Ishikawa (cell line): Measurements from ENCODE around the gene MELTF.

Experiments used
- CEBPB ChIP-seq: IDR thresholded peaks from 2 replicates; pipeline ENCODE4 v1.6.1; 2012
- CREB1 ChIP-seq: IDR thresholded peaks from 2 replicates; pipeline ENCODE4 v1.6.1; 2012; ENCODE audit warnings: low read depth
- EGR1 ChIP-seq: IDR thresholded peaks from 2 replicates; pipeline ENCODE4 v1.6.1; 2012
- EP300 ChIP-seq: IDR thresholded peaks from 2 replicates; pipeline ENCODE4 v1.6.1; 2012; ENCODE audit warnings: borderline replicate concordance
- FOXM1 ChIP-seq: IDR thresholded peaks from 2 replicates; pipeline ENCODE4 v1.6.1; 2012; ENCODE audit warnings: low read depth, borderline replicate concordance
- MAX ChIP-seq: IDR thresholded peaks from 2 replicates; pipeline ENCODE4 v1.6.1; 2012
- NFIC ChIP-seq: IDR thresholded peaks from 2 replicates; pipeline ENCODE4 v1.6.1; 2012
- TAF1 ChIP-seq: IDR thresholded peaks from 2 replicates; pipeline ENCODE4 v1.6.1; 2012; ENCODE audit warnings: low read depth, mild to moderate bottlenecking
- TEAD4 ChIP-seq: IDR thresholded peaks from 2 replicates; pipeline ENCODE4 v1.6.1; 2012
- YY1 ChIP-seq: IDR thresholded peaks from 2 replicates; pipeline ENCODE4 v1.6.1; 2012; ENCODE audit warnings: low read depth
- ZBTB7A ChIP-seq: IDR thresholded peaks from 2 replicates; pipeline ENCODE4 v1.6.1; 2012; ENCODE audit warnings: low read depth
- TF ChIP-seq, protein P1 (sequence below): IDR thresholded peaks from 2 replicates; pipeline ENCODE4 v1.6.1; 2012
- TF ChIP-seq, protein P2 (sequence below): IDR thresholded peaks from 2 replicates; pipeline ENCODE4 v1.6.1; 2012; ENCODE audit warnings: low read depth, mild to moderate bottlenecking

- no peak for TF ChIP-seq FOXM1
- no peak for TF ChIP-seq NFIC
- TF ChIP-seq EP300 = no peak
- TF ChIP-seq, protein P1, sequence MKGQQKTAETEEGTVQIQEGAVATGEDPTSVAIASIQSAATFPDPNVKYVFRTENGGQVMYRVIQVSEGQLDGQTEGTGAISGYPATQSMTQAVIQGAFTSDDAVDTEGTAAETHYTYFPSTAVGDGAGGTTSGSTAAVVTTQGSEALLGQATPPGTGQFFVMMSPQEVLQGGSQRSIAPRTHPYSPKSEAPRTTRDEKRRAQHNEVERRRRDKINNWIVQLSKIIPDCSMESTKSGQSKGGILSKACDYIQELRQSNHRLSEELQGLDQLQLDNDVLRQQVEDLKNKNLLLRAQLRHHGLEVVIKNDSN = no peak
- no peak for TF ChIP-seq EGR1
- TF ChIP-seq TEAD4 = no peak
- TF ChIP-seq CEBPB = no peak
- TF ChIP-seq, protein P2, sequence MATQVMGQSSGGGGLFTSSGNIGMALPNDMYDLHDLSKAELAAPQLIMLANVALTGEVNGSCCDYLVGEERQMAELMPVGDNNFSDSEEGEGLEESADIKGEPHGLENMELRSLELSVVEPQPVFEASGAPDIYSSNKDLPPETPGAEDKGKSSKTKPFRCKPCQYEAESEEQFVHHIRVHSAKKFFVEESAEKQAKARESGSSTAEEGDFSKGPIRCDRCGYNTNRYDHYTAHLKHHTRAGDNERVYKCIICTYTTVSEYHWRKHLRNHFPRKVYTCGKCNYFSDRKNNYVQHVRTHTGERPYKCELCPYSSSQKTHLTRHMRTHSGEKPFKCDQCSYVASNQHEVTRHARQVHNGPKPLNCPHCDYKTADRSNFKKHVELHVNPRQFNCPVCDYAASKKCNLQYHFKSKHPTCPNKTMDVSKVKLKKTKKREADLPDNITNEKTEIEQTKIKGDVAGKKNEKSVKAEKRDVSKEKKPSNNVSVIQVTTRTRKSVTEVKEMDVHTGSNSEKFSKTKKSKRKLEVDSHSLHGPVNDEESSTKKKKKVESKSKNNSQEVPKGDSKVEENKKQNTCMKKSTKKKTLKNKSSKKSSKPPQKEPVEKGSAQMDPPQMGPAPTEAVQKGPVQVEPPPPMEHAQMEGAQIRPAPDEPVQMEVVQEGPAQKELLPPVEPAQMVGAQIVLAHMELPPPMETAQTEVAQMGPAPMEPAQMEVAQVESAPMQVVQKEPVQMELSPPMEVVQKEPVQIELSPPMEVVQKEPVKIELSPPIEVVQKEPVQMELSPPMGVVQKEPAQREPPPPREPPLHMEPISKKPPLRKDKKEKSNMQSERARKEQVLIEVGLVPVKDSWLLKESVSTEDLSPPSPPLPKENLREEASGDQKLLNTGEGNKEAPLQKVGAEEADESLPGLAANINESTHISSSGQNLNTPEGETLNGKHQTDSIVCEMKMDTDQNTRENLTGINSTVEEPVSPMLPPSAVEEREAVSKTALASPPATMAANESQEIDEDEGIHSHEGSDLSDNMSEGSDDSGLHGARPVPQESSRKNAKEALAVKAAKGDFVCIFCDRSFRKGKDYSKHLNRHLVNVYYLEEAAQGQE = no peak
- TF ChIP-seq YY1 = no peak
- no peak for TF ChIP-seq CREB1
- no peak for TF ChIP-seq MAX
- TF ChIP-seq ZBTB7A = no peak
- TF ChIP-seq TAF1 = no peak
These were observed 46.4 kb downstream of the MELTF start for GRCh38 chr3:196983186-196983585.
